Naive thymus-derived CD4-positive, alpha-beta T cell (primary cell): ENCODE results near the gene PNMT. TPM values are rescaled to one million over a fixed set of nuclear protein-coding genes. Genes with fewer than 3 reads are reported as not detected.
A peak's percentile ranks its signal among the peaks of the same experiment; 100 is the strongest.
"Not testable (repeated sequence)": the region's sequence is repeated elsewhere in the genome, so short reads cannot be mapped to it uniquely, and the experiment has no call there.

Experiments
- ATAC-seq: fragments of 150-1000 bp; cut with Tn5 transposase; 2 replicates; pipeline ENCODE4 v1.10.0; 2021; ENCODE audit warnings: mild to moderate bottlenecking, moderate library complexity
- CTCF ChIA-PET: fragments of 350-600 bp; sonication (Branson Sonifier 250); formaldehyde crosslinking; loops from one replicate; lab custom pipeline; 2021; ENCODE audit warnings: antibody characterized with exemption; lab: Charles Lee
- POLR2A ChIA-PET: fragments of 350-600 bp; sonication (Branson Sonifier 250); formaldehyde crosslinking; loops from one replicate; lab custom pipeline; 2021; ENCODE audit warnings: antibody characterized with exemption, inconsistent platforms; lab: Charles Lee
- DNase-seq, 9 donors: peaks; one replicate each; pipeline versions ENCODE4 v3.0.0 to v3.0.0-alpha.2; 2020 to 2022; ENCODE audit warnings: mixed read lengths in 1 of 9
- H3K27ac ChIP-seq: one replicate; pipeline ENCODE4 v1.7.0; 2013; ENCODE audit warnings: mild to moderate bottlenecking, low read depth, low read length, moderate library complexity
- H3K27me3 ChIP-seq, 2 donors: one replicate each; pipeline ENCODE4 v1.7.0; 2013; ENCODE audit warnings: low read length in 2 of 2, mild to moderate bottlenecking in 2 of 2, moderate library complexity in 2 of 2; ENCODE audit not compliant: control insufficient read depth in 2 of 2, insufficient read depth in 2 of 2
- H3K36me3 ChIP-seq, 3 experiments: 1 replicate in 2 of 3; 2 replicates in 1 of 3; pipeline ENCODE4 v1.7.0; 2013; ENCODE audit warnings: low read length in 3 of 3, mild to moderate bottlenecking in 3 of 3, moderate library complexity in 1 of 3; ENCODE audit not compliant: insufficient read depth in 3 of 3, control insufficient read depth in 2 of 3
- H3K4me1 ChIP-seq, 2 donors: one replicate each; pipeline ENCODE4 v1.7.0; 2013; ENCODE audit warnings: low read length in 2 of 2, mild to moderate bottlenecking in 2 of 2, moderate library complexity in 1 of 2; ENCODE audit not compliant: control insufficient read depth in 2 of 2, insufficient read depth in 2 of 2
- H3K4me3 ChIP-seq: 2 replicates; pipeline ENCODE4 v1.7.0; 2013; ENCODE audit warnings: mild to moderate bottlenecking, low read length
- H3K9me3 ChIP-seq, 3 experiments: 1 replicate in 2 of 3; 2 replicates in 1 of 3; pipeline ENCODE4 v1.7.0; 2013; ENCODE audit warnings: low read length in 3 of 3; ENCODE audit not compliant: control insufficient read depth in 2 of 3
- H3K27ac Mint-ChIP-seq, 9 donors: one replicate each; pipeline ENCODE4 v1.8.0; 2020 to 2022; ENCODE audit warnings: mixed read lengths in 9 of 9, mild to moderate bottlenecking in 8 of 9, moderate library complexity in 5 of 9, inconsistent platforms in 2 of 9
- H3K27me3 Mint-ChIP-seq, 5 donors: one replicate each; pipeline ENCODE4 v1.8.0; 2021 to 2022; ENCODE audit warnings: mixed read lengths in 5 of 5, mild to moderate bottlenecking in 1 of 5
- H3K36me3 Mint-ChIP-seq, 5 donors: one replicate each; pipeline ENCODE4 v1.8.0; 2020 to 2022; ENCODE audit warnings: mixed read lengths in 5 of 5, mild to moderate bottlenecking in 3 of 5, inconsistent platforms in 1 of 5
- H3K4me1 Mint-ChIP-seq, 7 donors: one replicate each; pipeline ENCODE4 v1.8.0; 2020 to 2022; ENCODE audit warnings: mixed read lengths in 7 of 7, mild to moderate bottlenecking in 3 of 7, inconsistent platforms in 1 of 7
- H3K4me3 Mint-ChIP-seq, 10 donors: one replicate each; pipeline ENCODE4 v1.8.0; 2020 to 2022; ENCODE audit warnings: mild to moderate bottlenecking in 10 of 10, mixed read lengths in 10 of 10, moderate library complexity in 6 of 10, inconsistent platforms in 2 of 10
- H3K9me3 Mint-ChIP-seq, 11 donors: one replicate each; pipeline ENCODE4 v1.8.0; 2020 to 2022; ENCODE audit warnings: mixed read lengths in 11 of 11, mild to moderate bottlenecking in 4 of 11, inconsistent platforms in 1 of 11, moderate library complexity in 1 of 11
- intact Hi-C, 2 donors: fragments of 100-400 bp; cut with micrococcal nuclease; formaldehyde crosslinking; loops; one replicate each; pipeline ENCODE4 v1.15.1; 2023
- polyA plus RNA-seq, 2 donors: library from polyadenylated mRNA; unstranded; fragments of 300-500 nt; fragmentation: Illumina TruSeq; gene quantifications; one replicate each; pipeline ENCODE4 v1.2.3, GENCODE V29; 2021
- total RNA-seq, 6 experiments: library from RNA in 5 of 6; stranded (reverse) in 5 of 6; gene quantifications; 1 replicate in 5 of 6; 2 replicates in 1 of 6; pipeline ENCODE4 v1.2.3 and lab custom pipeline; 2021 to 2026

The PNMT gene
- total and polyA plus RNA-seq, 7 experiments from 2014 or later: 0.36 to 0.89 (median 0.49) TPM; not detected in 1

DNA sequence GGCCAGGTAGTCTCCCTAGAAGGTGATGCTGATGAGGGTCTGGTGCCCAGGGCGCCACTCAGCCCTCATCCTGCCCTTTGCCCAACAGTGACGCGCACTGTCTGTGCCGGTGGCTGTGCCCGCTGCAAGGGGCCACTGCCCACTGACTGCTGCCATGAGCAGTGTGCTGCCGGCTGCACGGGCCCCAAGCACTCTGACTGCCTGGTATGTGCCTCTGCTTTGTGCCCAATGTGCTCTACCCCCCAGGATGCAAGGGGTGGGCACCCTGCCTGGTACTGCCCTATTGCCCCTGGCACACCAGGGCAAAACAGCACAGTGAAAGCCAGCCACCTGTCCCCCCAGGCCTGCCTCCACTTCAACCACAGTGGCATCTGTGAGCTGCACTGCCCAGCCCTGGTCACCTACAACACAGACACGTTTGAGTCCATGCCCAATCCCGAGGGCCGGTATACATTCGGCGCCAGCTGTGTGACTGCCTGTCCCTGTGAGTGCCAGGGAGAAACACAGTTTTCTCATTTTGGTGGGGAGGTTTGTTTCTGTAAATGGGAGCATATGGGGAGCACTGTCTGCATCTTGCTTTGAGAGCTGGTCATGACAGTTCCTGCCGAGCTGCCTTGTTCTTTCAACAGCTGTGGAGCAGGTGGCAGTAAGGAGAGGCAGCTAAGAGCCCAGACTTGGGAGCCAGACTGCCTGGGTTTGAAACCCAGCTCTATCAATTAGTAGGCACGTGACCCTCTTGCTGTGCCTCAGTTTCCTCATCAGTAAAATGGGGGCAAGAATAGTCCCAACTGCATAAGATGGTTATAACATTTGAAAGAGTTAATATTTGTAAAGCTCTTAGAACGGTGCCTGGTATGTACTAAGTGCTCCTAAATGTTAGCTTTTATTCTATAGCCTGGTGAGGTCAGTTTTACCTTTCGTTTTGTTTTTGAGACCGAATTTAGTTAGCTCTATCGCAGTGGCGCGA is 42.0 kb downstream of the PNMT start:
- H3K4me1 ChIP-seq: peaks cover 7 to 16% of the 10 kb centered on the region in 2 donors
- no peaks in the 10 kb centered on the region for H3K27me3 ChIP-seq
- H3K4me3 Mint-ChIP-seq: peak overlapping the region in 1 of 10 donors; percentile 21
- no peak overlapping the region for H3K27ac ChIP-seq
- peaks cover 0 to 4% (median 0%) of the 10 kb centered on the region in 5 donors for H3K36me3 Mint-ChIP-seq
- H3K4me1 Mint-ChIP-seq: peaks cover 11 to 36% (median 20%) of the 10 kb centered on the region in 7 donors
- POLR2A ChIA-PET: interaction anchor here (1.1 kb wide), 1 partner anchor 15 kb away, joined by 3 read pairs; no protein-coding TSS in a partner anchor
- H3K27me3 Mint-ChIP-seq: no peaks in the 10 kb centered on the region
- H3K27ac Mint-ChIP-seq: no peak overlapping the region
- no peak for ATAC-seq
- no peak overlapping the region for H3K4me3 ChIP-seq
- intact Hi-C loops: no loop called here
- H3K36me3 ChIP-seq: no peaks in the 10 kb centered on the region
- DNase-seq: no peak
- H3K9me3 Mint-ChIP-seq: peaks cover 0 to 2% (median 0%) of the 10 kb centered on the region in 11 donors
- CTCF ChIA-PET: interaction anchor here (0.6 to 0.7 kb wide), 2 partner anchors 56 to 205 kb away, joined by 3 read pairs; no protein-coding TSS in a partner anchor
- H3K9me3 ChIP-seq: no peaks in the 10 kb centered on the region

DNA sequence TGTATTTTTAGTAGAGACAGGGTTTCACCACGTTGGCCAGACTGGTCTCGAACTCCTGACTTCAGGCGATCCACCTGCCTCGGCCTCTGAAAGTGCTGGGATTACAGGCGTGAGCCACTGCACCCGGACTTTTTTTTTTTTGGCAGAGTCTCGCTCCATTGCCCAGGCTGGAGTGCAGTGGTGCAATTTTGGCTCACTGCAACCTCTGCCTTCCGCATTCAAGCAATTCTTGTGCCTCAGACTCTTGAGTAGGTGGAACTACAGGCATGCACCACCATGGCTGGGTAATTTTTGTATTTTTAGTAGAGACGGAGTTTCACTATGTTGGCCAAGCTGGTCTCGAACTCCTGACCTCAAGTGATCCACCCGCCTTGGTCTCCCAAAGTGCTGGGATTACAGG is 42.8 kb downstream of the PNMT start:
- CTCF ChIA-PET: interaction anchor here (0.6 to 0.7 kb wide), 2 partner anchors 57 to 204 kb away, joined by 3 read pairs; no protein-coding TSS in a partner anchor
- H3K9me3 Mint-ChIP-seq, H3K27ac ChIP-seq, H3K27me3 ChIP-seq, ATAC-seq, H3K36me3 Mint-ChIP-seq, H3K27ac Mint-ChIP-seq, H3K4me3 Mint-ChIP-seq, H3K36me3 ChIP-seq, intact Hi-C loops, DNase-seq, H3K9me3 ChIP-seq, H3K27me3 Mint-ChIP-seq, H3K4me3 ChIP-seq: not testable (repeated sequence)
- peaks cover 11 to 33% (median 20%) of the 10 kb centered on the region in 7 donors for H3K4me1 Mint-ChIP-seq
- H3K4me1 ChIP-seq: peaks cover 7 to 16% of the 10 kb centered on the region in 2 donors
- POLR2A ChIA-PET: interaction anchor here (1.1 kb wide), 1 partner anchor 14 kb away, joined by 3 read pairs; no protein-coding TSS in a partner anchor

DNA sequence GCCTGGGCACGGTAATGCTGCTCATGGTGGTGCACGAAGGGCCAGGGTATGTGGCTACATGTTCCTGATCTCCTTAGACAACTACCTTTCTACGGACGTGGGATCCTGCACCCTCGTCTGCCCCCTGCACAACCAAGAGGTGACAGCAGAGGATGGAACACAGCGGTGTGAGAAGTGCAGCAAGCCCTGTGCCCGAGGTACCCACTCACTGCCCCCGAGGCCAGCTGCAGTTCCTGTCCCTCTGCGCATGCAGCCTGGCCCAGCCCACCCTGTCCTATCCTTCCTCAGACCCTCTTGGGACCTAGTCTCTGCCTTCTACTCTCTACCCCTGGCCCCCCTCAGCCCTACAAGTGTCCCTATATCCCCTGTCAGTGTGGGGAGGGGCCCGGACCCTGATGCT is 43.6 kb downstream of the PNMT start:
- no peak for ATAC-seq
- intact Hi-C loops: no loop called here
- no peaks in the 10 kb centered on the region for H3K36me3 ChIP-seq
- ChIA-PET CTCF (interaction anchor here (0.7 kb wide), 1 partner anchor 160 kb away, joined by 3 read pairs; no protein-coding TSS in a partner anchor), POLR2A (no interaction called here)
- no peaks in the 10 kb centered on the region for H3K27me3 Mint-ChIP-seq
- H3K9me3 Mint-ChIP-seq: peaks cover 0 to 2% (median 0%) of the 10 kb centered on the region in 11 donors
- H3K9me3 ChIP-seq: no peaks in the 10 kb centered on the region
- no peaks in the 10 kb centered on the region for H3K27me3 ChIP-seq
- no peak overlapping the region for H3K4me3 Mint-ChIP-seq
- peaks cover 6 to 9% of the 10 kb centered on the region in 2 donors for H3K4me1 ChIP-seq
- peaks cover 8 to 25% (median 17%) of the 10 kb centered on the region in 7 donors for H3K4me1 Mint-ChIP-seq
- H3K4me3 ChIP-seq: no peak overlapping the region
- no peak overlapping the region for H3K27ac ChIP-seq
- no peak for DNase-seq
- H3K27ac Mint-ChIP-seq: no peak overlapping the region
- H3K36me3 Mint-ChIP-seq: peaks cover 0 to 4% (median 0%) of the 10 kb centered on the region in 5 donors

DNA sequence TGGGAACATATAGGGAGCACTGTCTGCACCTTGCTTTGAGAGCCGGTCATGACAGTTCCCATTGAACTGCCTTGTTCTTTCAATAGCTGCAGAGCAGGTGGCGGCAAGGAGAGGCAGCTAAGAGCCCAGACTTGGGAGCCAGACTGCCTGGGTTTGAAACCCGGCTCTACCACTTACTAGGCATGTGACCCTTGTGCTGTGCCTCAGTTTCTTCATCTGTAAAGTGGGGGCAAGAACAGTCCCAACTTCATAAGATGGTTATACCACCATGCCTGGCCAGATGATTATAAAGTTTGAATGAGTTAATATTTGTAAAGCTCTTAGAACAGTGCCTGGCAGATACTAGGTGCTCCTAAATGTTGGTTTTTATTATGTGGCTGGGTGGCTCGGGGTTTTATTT is 46.0 kb downstream of the PNMT start:
- Histone ChIP-seq H3K27me3 (no peaks in the 10 kb centered on the region), H3K9me3 (no peaks in the 10 kb centered on the region), H3K4me3 (no peak overlapping the region), H3K27ac (no peak overlapping the region), H3K36me3 (no peaks in the 10 kb centered on the region), H3K4me1 (no peaks in the 10 kb centered on the region)
- Mint-ChIP-seq H3K4me3 (no peak overlapping the region), H3K27me3 (no peaks in the 10 kb centered on the region), H3K36me3 (peaks cover 0 to 4% (median 0%) of the 10 kb centered on the region in 5 donors), H3K27ac (no peak overlapping the region), H3K4me1 (peaks cover 0 to 6% (median 5%) of the 10 kb centered on the region in 7 donors), H3K9me3 (peaks cover 0 to 2% (median 0%) of the 10 kb centered on the region in 11 donors)
- ChIA-PET POLR2A (interaction anchor here (0.6 kb wide), 1 partner anchor 51 kb away, joined by 3 read pairs; no protein-coding TSS in a partner anchor), CTCF (interaction anchor here (0.9 to 1.7 kb wide), 2 partner anchors 15 to 48 kb away, joined by 3 to 5 read pairs; no protein-coding TSS in a partner anchor)
- intact Hi-C loops: no loop called here
- ATAC-seq (no peak), DNase-seq (no peak)

DNA sequence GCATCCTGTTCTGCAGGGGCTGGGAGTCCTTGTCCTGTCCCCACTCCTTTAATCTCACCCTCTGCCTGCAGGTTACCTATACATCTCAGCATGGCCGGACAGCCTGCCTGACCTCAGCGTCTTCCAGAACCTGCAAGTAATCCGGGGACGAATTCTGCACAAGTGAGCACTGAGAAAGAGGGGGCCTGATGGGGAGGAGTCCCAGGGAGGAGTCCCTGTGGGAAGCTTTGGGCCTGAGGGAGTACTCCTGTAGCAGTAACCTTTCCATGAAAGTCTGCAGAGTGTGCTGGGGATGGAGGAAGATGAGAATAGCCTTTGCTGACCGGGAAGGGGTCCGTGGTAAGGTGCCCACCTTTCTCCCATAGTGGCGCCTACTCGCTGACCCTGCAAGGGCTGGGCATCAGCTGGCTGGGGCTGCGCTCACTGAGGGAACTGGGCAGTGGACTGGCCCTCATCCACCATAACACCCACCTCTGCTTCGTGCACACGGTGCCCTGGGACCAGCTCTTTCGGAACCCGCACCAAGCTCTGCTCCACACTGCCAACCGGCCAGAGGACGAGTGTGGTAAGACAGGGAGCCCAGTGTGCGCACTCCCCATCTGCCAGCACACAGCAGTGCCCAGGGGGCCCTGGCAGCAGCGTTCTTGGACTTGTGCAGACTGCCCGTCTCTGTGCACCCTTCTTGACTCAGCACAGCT is 47.3 kb downstream of the PNMT start:
- CTCF ChIA-PET: no interaction called here

DNA sequence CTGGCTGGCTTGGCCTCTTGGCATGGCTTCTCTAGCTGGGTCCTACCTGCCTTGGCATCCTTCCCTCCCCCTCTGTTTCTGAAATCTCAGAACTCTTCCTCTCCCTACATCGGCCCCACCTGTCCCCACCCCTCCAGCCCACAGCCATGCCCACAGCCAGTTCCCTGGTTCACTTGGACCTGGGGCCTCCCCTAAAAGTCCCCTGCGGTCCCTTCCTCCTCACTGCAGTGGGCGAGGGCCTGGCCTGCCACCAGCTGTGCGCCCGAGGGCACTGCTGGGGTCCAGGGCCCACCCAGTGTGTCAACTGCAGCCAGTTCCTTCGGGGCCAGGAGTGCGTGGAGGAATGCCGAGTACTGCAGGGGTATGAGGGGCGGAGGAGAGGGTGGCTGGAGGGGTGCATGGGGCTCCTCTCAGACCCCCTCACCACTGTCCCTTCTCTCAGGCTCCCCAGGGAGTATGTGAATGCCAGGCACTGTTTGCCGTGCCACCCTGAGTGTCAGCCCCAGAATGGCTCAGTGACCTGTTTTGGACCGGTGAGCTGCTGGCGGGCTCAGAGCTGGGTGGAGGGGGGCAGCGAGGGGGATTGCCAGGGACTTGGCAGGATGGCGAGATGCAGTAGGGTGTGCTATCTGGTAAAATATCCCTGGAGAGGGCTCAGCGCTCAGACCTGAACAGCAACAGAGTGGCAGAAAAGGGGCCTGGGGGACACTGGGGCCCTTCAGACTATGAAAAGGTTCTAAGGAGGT is 48.0 kb downstream of the PNMT start:
- Histone ChIP-seq H3K4me3 (no peak overlapping the region), H3K27ac (no peak overlapping the region), H3K9me3 (no peaks in the 10 kb centered on the region), H3K36me3 (no peaks in the 10 kb centered on the region), H3K4me1 (no peaks in the 10 kb centered on the region), H3K27me3 (no peaks in the 10 kb centered on the region)
- Mint-ChIP-seq H3K4me1 (peaks cover 0 to 3% (median 0%) of the 10 kb centered on the region in 7 donors), H3K9me3 (no peaks in the 10 kb centered on the region), H3K36me3 (peaks cover 0 to 4% (median 0%) of the 10 kb centered on the region in 5 donors), H3K27ac (no peak overlapping the region), H3K27me3 (no peaks in the 10 kb centered on the region), H3K4me3 (no peak overlapping the region)
- CTCF ChIA-PET: interaction anchor here (0.6 kb wide), 1 partner anchor 473 kb away, joined by 3 read pairs; no protein-coding TSS in a partner anchor
- POLR2A ChIA-PET: no interaction called here
- ATAC-seq: no peak
- intact Hi-C loops: no loop called here
- DNase-seq: no peak

More for the DNA sequence above, 47.3 kb downstream of the PNMT start:
- Histone ChIP-seq H3K9me3 (no peaks in the 10 kb centered on the region), H3K4me1 (no peaks in the 10 kb centered on the region), H3K27ac (no peak overlapping the region), H3K27me3 (no peaks in the 10 kb centered on the region), H3K36me3 (no peaks in the 10 kb centered on the region), H3K4me3 (no peak overlapping the region)
- Mint-ChIP-seq H3K36me3 (peaks cover 0 to 4% (median 0%) of the 10 kb centered on the region in 5 donors), H3K27ac (no peak overlapping the region), H3K27me3 (no peaks in the 10 kb centered on the region), H3K4me1 (peaks cover 0 to 3% (median 0%) of the 10 kb centered on the region in 7 donors), H3K4me3 (no peak overlapping the region), H3K9me3 (no peaks in the 10 kb centered on the region)
- ATAC-seq (no peak), DNase-seq (no peak)
- intact Hi-C loops: no loop called here
- POLR2A ChIA-PET: no interaction called here
